Measurements from ENCODE around the gene DRC1.

DRC1 gene

GRCh38 chr2:26399771-26400376 lies 1.8 kb upstream of the DRC1 start:
- DNase-seq (ENCODE audit: low spot score), result no peak

GRCh38 chr2:26400723-26401122 lies 997 bp upstream of the DRC1 start:
- DNase-seq (ENCODE audit: low spot score), result no peak

- no peak for DNase-seq (ENCODE audit: low spot score)
Measured at GRCh38 chr2:26407526-26407925, 5.8 kb downstream of the DRC1 start.

- no peak for DNase-seq (ENCODE audit: low spot score)
Measured at GRCh38 chr2:26409785-26410184, 8.1 kb downstream of the DRC1 start.

- no peak for DNase-seq (ENCODE audit: low spot score)
Measured at GRCh38 chr2:26410764-26411243, 9.1 kb downstream of the DRC1 start.

- no peak for DNase-seq (ENCODE audit: low spot score)
Measured at GRCh38 chr2:26411419-26411818, 9.7 kb downstream of the DRC1 start.

GRCh38 chr2:26412091-26412673 lies 10.5 kb downstream of the DRC1 start:
- peak; percentile 0 for DNase-seq (ENCODE audit: low spot score)

- DNase-seq (ENCODE audit: low spot score), result no peak
Measured at GRCh38 chr2:26414311-26414710, 12.6 kb downstream of the DRC1 start.

- DNase-seq (ENCODE audit: low spot score), result no peak
Measured at GRCh38 chr2:26421961-26422360, 20.2 kb downstream of the DRC1 start.

- no peak for DNase-seq (ENCODE audit: low spot score)
Measured at GRCh38 chr2:26422947-26423629, 21.4 kb downstream of the DRC1 start.

- DNase-seq (ENCODE audit: low spot score), result no peak
Measured at GRCh38 chr2:26423750-26424149, 22.0 kb downstream of the DRC1 start.

- DNase-seq (ENCODE audit: low spot score), result no peak
Measured at GRCh38 chr2:26424221-26424620, 22.5 kb downstream of the DRC1 start.

GRCh38 chr2:26428846-26429245 lies 27.1 kb downstream of the DRC1 start:
- DNase-seq (ENCODE audit: low spot score), result no peak

GRCh38 chr2:26429779-26430578 lies 28.3 kb downstream of the DRC1 start:
- no peak for DNase-seq (ENCODE audit: low spot score)

GRCh38 chr2:26430826-26431225 lies 29.1 kb downstream of the DRC1 start:
- DNase-seq (ENCODE audit: low spot score), result no peak

GRCh38 chr2:26432363-26432762 lies 30.6 kb downstream of the DRC1 start:
- DNase-seq (ENCODE audit: low spot score), result no peak

- DNase-seq (ENCODE audit: low spot score), result no peak
Measured at GRCh38 chr2:26432859-26433258, 31.1 kb downstream of the DRC1 start.

- no peak for DNase-seq (ENCODE audit: low spot score)
Measured at GRCh38 chr2:26435106-26435505, 33.4 kb downstream of the DRC1 start.

- DNase-seq (ENCODE audit: low spot score), result no peak
Measured at GRCh38 chr2:26438526-26438925, 36.8 kb downstream of the DRC1 start.

GRCh38 chr2:26438926-26439325 lies 37.2 kb downstream of the DRC1 start:
- DNase-seq (ENCODE audit: low spot score), result no peak

GRCh38 chr2:26442301-26442700 lies 40.6 kb downstream of the DRC1 start:
- DNase-seq (ENCODE audit: low spot score), result no peak

- DNase-seq (ENCODE audit: low spot score), result no peak
Measured at GRCh38 chr2:26442707-26443106, 41.0 kb downstream of the DRC1 start.

GRCh38 chr2:26444236-26444635 lies 42.5 kb downstream of the DRC1 start:
- no peak for DNase-seq (ENCODE audit: low spot score)
